Measurements from ENCODE around the gene LYPLAL1. TPM values are rescaled to one million over a fixed set of nuclear protein-coding genes. Genes with fewer than 3 reads are reported as not detected.

LYPLAL1 gene
- total RNA-seq, 1 experiment from 2014 or later = 20.7 TPM

GRCh38 chr1:219161371-219161770 is 12.3 kb upstream of the LYPLAL1 start:
- ChIA-PET POLR2A (interaction anchor here (1.1 kb wide), 1 partner anchor 12 kb away, joined by 3 read pairs; the partner anchor contains the start of gene LYPLAL1), CTCF (no interaction called here)
- Mint-ChIP-seq H3K9me3 (no peaks in the 10 kb centered on the region), H3K4me1 (no peaks in the 10 kb centered on the region; the same call in 1 of the 2 replicates), H3K4me3 (no peak overlapping the region), H3K36me3 (no peaks in the 10 kb centered on the region), H3K27ac (no peak overlapping the region), H3K27me3 (ENCODE audit: low read depth) (no peaks in the 10 kb centered on the region)
- ATAC-seq = no peak
- DNase-seq (ENCODE audit: low spot score) = no peak
- TF ChIP-seq E2F4 (CRISPR knock-in tag; IDR thresholded peaks at IDR 0.05; ENCODE audit: borderline replicate concordance, low read depth) (no peak), ETV6 (CRISPR knock-in tag; IDR thresholded peaks at IDR 0.05) (no peak), ZBTB43 (CRISPR knock-in tag; IDR thresholded peaks at IDR 0.05) (no peak), ZMAT4 (CRISPR knock-in tag; IDR thresholded peaks at IDR 0.05) (no peak), ZNF425 (CRISPR knock-in tag; conservative IDR thresholded peaks at IDR 0.05) (no peak), OVOL2 (CRISPR knock-in tag; IDR thresholded peaks at IDR 0.05; ENCODE audit: borderline replicate concordance) (no peak), ARID4B (CRISPR knock-in tag; IDR thresholded peaks at IDR 0.05; ENCODE audit: borderline replicate concordance) (no peak)

GRCh38 chr1:219163401-219163954 is 10.2 kb upstream of the LYPLAL1 start:
- TF ChIP-seq ATF3 (CRISPR knock-in tag; conservative IDR thresholded peaks at IDR 0.05) = no peak
- no peak for TF ChIP-seq OVOL2 (CRISPR knock-in tag; IDR thresholded peaks at IDR 0.05; ENCODE audit: borderline replicate concordance)
- no peak for TF ChIP-seq TEAD4 (CRISPR knock-in tag; IDR thresholded peaks at IDR 0.05)
- no peak for TF ChIP-seq ERG (CRISPR knock-in tag; IDR thresholded peaks at IDR 0.05)
- no peak for TF ChIP-seq ZNF263 (CRISPR knock-in tag; IDR thresholded peaks at IDR 0.05; ENCODE audit: low read depth)
- no peak for TF ChIP-seq CREM (CRISPR knock-in tag; IDR thresholded peaks at IDR 0.05)
- no peak for TF ChIP-seq MXD4 (CRISPR knock-in tag; IDR thresholded peaks at IDR 0.05; ENCODE audit: borderline replicate concordance)
- TF ChIP-seq TCF7 (CRISPR knock-in tag; IDR thresholded peaks at IDR 0.05; ENCODE audit: low read depth) = no peak
- no peak for TF ChIP-seq FOXP1 (CRISPR knock-in tag; IDR thresholded peaks at IDR 0.05; ENCODE audit: borderline replicate concordance)
- ChIA-PET CTCF (no interaction called here), POLR2A (no interaction called here)
- Mint-ChIP-seq H3K4me1 (no peaks in the 10 kb centered on the region; the same call in 1 of the 2 replicates), H3K36me3 (no peaks in the 10 kb centered on the region), H3K27me3 (ENCODE audit: low read depth) (no peaks in the 10 kb centered on the region), H3K9me3 (no peaks in the 10 kb centered on the region), H3K4me3 (no peak overlapping the region), H3K27ac (no peak overlapping the region)
- no peak for ATAC-seq
- DNase-seq (ENCODE audit: low spot score) = no peak

Data from WTC11 (cell line).